RKO (cell line): ENCODE data around the gene CCDC81.

Source experiments
- DNase-seq: peaks from one replicate; pipeline ENCODE4 v3.0.0-alpha.2; 2016; ENCODE audit warnings: low spot score

Gene CCDC81

GRCh38 chr11:86440843-86441242 is 66.2 kb downstream of the CCDC81 start:
- no peak for DNase-seq

- DNase-seq, result no peak
Observed at GRCh38 chr11:86442420-86442819, 67.7 kb downstream of the CCDC81 start.

- DNase-seq, result no peak
Observed at GRCh38 chr11:86442827-86443226, 68.1 kb downstream of the CCDC81 start.

DNA sequence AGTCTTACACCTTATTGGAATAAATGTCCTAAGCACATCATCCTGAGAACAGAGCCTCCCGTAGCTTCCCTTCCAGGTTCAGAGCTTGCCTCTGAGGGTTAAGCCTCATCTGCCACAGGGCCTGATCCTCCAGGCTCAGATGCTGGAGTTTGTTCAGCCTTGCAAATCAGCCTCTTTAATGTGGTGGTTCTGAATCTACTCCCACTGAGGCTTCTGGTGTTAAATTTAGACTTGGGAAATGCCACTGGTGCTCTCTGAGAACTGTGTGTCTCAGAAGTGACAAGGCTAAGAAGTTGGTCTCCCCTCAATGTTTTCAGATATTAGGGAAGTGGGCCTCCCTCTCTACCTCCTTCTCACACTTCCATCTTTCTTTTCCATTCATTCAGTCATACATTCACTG is 68.7 kb downstream of the CCDC81 start:
- no peak for DNase-seq

DNA sequence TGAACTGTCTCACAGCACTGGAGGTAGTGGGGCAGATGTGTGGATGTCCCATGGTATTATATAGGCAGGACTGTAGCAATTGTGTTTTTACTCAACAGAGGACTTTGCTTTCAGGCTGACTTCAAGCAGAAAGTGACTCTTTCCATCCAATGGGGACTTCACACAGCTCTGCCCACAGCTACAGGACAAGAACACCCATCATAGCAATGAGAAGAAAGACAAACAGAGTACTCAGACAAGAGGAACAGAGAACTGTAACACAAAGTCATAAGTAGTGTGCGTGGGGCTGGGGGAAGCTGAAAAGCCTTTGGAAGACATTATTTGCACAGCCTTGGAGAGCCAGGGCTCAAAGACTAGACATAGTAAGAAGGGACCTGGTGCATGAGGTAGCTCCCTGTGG is 70.3 kb downstream of the CCDC81 start:
- no peak for DNase-seq

GRCh38 chr11:86446163-86446923 is 71.7 kb downstream of the CCDC81 start:
- DNase-seq, result no peak

DNA sequence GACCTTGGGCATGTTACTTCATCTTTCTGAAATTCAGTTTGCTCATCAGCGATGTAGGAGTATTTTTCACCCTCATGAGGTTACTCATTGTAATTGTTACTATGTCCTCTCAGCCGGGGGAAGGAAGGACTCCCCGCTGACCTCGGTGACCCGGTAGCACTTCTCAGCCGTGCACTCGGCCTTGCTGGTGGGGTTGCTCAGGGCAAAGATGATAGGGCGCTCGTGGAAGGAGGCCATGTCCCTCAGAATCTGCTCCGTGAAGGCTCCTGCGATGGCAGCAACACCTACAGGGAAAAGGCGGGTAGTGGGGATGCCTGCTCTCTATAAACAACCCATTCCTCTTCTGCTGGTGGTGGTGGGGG is 72.2 kb downstream of the CCDC81 start:
- DNase-seq, result no peak

DNA sequence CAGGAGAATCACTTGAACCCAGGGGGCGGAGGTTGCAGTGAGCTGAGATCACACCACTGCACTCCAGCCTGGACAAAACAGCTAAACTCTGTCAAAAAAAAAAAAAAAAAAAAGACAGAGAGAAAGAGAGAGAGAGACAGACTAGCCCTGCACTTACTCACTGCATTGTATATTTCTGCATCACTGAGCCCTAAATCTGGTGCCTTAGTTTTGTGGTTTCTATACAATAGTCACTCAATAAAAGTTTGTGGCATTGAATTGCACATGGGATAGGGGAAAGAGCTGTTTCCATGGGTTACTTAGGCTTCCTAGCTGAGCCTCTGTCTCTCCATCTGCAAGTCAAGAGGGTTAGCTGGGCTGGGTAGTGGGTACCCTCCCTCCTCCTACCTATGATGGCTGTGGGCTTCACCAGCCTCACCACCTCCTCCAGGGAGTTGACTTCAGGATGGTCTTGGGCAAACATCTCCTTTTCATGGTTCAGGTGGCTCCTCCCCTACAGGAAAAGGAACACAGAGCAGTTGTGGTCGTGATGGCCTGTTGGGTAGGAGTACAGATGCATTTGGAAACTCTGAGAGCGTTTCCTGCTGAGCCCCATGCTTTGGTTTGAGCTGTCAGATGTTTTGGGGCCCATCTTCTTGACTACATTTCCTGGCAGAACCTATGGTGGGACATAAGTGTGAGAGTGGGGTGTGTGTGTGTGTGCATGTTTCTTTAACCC is 73.2 kb downstream of the CCDC81 start:
- DNase-seq, result no peak

- DNase-seq, result no peak
Observed at GRCh38 chr11:86449993-86450629, 75.4 kb downstream of the CCDC81 start.

DNA sequence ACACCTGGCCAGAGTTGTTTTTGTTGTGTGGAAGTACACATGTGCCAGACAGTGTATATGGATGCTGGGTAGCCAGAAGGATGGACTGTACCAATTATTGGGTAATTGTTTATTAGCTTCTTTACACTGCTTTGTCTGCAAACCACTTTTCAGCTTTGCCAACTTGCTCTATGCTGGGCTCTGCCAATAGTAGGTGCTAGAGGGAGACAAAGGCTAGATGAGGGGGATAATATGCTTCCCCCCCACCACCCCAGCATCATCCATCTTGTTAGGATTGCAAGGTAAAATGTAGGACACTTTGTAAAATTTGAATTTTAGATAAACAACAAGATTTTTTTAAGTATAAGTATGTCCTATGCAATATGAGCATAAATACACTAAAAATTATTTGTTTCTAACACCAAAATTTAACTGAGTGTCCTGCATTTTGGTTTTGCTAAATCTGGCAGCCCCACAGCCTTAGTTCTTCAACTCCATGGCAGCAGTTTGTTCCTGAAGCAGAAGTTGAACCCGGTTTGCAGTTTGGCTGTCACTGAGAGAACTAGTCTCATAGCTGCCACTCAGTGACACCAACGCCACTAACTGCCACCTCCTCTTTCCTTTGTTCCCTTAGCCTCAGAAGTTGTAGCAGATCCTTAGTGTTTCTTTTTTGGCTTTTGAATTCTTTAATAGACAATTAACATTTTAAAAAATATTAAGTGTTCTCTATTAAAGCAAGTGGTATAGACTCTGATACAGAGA is 78.8 kb downstream of the CCDC81 start:
- no peak for DNase-seq

- DNase-seq, result peak; percentile 79
Observed at GRCh38 chr11:86456075-86456939, 81.6 kb downstream of the CCDC81 start.

DNA sequence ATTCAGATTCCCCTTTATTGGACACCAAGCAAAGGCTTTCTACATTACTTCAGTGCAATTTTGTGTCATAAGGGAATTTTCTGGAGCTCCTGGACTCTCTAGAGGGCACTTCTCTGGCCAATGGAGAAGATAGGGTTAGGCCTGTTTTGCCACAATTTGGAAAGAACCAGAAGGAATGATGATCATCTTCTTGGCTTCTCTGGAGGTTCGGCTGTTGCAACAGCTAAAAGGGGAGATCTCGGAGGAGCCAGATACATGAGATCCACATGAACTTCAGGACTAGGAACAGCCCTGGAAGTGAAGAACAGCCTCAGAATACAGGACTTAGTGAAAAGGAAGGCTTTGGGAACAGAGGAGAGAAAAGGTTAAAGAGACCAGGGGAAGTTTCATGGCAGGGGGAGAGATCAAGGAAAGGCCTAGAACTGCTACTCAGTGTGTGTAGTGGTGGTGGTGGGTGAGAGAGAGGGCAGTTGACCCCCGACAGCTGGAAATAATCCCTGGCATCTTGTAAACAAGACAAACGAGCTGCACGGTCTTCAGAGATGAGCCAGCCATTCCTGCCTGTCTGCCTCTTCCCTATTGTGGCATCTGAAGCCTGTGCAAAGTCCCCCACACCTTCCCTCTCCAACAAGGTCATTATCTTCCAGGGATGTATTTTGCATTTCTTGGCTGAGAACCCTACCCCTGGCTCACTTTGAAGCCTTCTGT is 83.8 kb downstream of the CCDC81 start:
- no peak for DNase-seq

- no peak for DNase-seq
Observed at GRCh38 chr11:86459002-86459385, 84.3 kb downstream of the CCDC81 start.

DNA sequence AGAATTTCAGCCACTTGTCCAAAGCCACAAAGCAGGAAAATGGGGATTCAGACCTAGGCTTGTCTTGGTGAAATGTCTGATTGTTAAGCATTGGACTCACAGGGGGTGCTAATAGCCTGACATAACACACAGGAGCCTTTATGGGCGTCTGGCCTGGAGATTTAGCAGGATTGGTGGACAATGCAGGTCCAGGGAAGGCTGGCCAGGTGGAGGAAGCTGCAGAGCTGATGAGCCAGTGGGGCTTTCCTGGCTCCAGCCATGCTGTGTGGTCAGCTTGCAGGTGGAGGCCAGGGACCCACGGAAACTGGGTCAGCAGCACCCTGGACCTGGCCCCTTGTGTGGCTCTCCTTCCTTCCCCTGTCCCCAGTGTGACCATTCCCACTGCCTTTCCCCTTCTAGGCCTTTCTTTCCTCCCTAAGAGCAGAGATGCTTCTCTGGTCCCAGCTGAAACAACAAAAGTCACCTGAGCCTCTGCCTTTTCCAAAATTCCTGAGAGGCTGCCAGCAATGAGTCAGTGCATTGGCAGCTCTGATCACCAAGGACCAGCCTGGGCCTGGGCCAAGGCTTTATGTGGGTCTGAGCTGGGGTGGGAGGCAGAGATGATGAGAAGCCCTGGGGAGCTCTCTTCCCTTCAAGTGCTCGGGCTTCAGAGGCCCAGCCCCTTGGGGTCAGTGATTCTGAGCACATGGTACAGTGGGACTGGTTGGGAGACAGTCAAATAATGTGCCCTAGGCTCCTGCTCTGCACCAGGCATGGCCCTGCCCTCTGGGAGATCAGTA is 85.2 kb downstream of the CCDC81 start:
- peak; percentile 43 for DNase-seq

DNA sequence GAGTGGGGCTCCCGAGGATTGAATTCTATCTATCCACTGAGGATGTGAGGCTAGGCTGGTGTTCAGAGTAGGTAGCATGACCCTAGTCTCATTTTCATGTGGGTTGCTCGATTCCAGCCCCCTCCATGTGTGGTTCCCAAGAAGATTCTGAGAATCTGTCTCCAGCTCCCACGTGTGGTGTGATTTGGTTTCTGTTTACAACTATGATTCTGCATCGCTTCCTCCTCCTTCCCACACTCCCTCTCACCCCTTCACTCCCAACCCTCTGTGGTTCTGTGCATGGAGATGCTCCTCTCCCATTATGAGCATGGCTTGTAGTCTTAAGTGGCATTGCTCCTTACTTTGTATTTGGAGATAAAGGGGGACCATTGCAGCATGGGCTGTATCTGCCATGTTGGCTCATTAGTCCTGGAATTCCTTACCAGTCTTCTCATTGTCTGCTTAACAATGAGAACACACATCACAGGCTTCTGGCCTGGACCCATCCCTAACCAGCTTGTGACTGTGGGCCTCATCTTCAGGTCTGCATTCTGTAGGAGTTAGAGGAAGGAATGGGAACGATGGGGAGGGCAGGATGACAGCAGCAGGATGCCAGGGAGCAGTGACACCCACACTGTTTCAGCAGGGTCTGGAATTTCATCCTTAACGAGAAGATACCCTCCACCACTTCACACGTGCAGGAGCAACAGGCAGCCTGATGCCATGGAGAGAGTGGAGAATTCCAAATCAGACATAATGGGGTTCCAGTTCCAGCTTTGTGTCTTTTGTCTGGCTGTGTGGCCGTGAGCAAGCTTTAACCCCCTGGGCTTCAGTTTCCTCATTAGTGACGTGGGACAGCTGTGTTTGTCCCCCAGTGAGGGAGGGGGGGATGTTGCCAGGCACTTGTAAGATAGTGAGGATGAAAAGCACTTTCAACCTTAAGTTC is 86.0 kb downstream of the CCDC81 start:
- no peak for DNase-seq

- DNase-seq, result no peak
Observed at GRCh38 chr11:86461892-86462291, 87.2 kb downstream of the CCDC81 start.

DNA sequence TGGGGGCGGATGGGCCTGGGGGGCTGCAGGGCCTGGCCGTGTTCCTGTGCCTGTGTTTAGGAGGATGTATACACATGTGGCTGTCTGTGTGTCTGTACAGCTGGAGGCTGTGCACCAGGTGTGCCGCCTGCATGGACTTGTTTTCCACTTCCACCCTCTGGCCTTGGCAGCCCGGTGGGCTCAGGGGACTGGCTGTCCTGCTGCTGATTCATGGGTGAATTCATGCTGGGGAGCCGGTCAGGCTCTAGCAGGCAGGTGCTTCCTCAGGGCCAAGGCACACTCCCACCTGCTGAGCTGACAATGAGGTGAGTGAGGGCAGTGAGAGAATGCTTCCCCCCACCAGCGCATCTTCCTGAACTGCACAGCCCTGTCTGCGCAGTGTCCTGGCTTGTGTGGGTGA is 88.4 kb downstream of the CCDC81 start:
- no peak for DNase-seq

- DNase-seq, result no peak
Observed at GRCh38 chr11:86463955-86464354, 89.3 kb downstream of the CCDC81 start.
